Stimulated activated CD8-positive, alpha-beta memory T cell treated with anti-CD3 and anti-CD28 coated beads, Interleukin-12 subunit alpha, Interleukin-12 subunit beta, amount 100 ng/mL, for 4 hours (primary cell): ENCODE results near the gene ENKUR.
A peak's percentile ranks its signal among the peaks of the same experiment; 100 is the strongest.
"Not testable (repeated sequence)": the region's sequence is repeated elsewhere in the genome, so short reads cannot be mapped to it uniquely, and the experiment has no call there.

Experiments
- DNase-seq: peaks from one replicate; pipeline ENCODE4 v3.0.0-alpha.2; 2020; ENCODE audit warnings: low read depth

Gene ENKUR

DNA sequence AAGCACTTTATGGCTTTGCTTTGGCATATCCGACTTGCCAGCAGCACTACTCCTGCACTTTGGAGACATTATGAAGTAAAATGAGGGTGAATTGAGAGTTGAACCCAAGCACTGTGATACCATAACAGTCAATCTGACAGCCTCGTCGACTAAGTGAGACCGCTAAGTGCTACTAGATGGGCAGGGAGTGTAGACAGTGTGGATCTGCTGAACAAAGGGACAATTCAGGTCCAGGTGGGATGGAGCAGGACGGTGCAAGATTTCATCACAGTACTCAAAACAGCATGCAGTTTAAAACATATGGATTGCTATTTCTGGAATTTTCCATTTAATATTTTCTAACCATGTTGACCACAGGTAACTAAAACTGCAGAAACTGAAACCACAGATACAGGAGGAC lies 42.8 kb downstream of the ENKUR start:
- no peak for DNase-seq

DNA sequence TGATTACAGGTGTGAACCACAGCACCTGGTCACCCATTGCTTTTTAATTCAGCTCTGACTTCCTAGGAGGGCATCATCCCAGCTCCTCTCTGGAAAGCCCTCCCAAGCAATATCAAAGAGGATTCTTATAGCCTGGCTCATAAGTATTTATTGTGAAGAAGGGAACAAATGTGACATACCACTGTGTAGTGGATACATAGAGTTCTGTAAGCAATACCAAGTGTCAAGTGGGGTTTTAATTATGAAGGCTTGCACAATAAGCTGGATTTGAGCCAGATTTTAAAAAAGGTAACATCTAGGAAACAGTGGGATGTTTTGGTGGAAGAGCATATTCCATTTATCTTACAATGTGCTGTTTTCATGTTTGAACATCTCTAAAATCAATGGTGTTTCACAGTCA lies 44.6 kb downstream of the ENKUR start:
- no peak for DNase-seq

DNA sequence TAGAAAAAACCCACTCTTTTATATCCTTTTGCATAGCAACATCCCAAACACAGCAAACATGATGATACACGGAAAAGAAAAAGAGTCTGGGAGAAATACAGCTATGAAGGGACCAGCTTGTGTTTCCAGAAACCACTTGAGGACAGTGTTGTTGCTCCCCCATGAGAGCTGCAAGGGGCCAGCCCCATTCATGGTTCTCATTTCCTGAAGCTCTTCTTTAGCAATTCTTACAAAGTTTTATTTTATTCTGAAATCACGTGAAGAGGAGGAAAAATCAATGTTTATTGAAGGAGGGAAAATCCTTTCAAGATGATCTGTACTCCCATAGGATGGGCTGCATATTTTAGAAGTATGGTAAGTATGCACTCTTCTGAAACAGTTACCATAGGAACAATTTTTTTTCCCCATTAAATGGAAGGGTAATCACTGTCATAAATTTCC lies 46.1 kb downstream of the ENKUR start:
- DNase-seq, result no peak

DNA sequence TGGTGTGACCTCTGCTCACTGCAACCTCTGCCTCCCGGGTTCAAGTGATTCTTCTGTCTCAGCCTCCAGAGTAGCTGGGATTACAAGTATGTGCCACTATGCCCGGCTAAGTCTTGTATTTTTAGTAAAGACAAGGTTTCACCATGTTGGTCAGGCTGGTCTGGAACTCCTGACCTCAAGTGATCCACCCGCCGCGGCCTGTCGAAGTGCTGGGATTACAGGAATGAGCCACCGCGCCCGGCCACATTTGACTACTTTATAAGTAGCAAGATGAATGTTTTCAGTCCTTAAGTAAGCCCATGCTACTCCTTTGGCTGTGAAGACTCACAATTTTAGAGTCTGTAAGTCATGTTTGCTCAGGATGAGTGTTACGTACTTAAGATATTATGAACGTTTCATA lies 47.0 kb downstream of the ENKUR start:
- DNase-seq, result not testable (repeated sequence)

DNA sequence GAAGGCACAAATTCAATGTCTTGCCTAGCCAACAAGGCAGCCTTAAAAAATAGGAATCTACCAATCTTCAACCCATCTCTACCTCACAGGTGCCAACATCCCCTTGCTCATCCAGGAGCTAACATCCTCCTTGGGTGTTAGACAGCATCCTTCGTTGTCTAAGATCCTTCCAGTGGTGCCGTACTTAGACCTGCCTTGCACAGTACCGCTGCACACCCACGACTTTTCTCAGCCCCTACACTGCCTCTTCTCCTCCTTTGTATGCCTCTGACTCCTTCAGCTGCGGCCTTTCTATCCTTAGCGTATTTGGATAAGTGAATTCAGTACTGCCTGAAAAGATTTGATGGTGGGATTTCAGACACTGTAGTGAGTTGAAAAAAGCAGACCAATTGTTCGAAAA lies 47.6 kb downstream of the ENKUR start:
- no peak for DNase-seq

DNA sequence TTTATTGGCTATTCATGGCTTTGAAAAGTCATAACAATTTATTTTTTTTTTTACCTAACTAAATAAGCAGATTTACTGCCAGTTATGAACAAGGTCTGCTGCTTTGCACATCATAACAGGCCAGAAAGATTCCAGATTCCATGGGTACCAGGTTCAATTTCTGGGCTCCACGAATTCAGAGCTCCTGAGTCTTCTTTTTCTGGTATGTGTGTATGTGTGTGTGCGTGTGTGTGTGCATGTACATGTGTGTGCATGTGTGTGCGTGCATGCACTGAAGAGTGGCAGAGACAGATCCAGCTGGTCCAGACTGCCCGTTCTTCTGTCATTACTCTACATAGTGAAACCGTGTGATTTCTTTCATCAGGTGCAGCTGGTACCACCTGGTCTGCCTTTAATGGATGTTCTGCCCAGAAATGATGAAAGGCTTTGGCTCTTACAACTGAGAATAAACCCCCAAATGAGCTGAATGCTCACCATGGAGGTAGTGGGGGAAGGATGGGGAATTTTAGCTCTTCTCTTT lies 48.9 kb downstream of the ENKUR start:
- DNase-seq, result no peak

DNA sequence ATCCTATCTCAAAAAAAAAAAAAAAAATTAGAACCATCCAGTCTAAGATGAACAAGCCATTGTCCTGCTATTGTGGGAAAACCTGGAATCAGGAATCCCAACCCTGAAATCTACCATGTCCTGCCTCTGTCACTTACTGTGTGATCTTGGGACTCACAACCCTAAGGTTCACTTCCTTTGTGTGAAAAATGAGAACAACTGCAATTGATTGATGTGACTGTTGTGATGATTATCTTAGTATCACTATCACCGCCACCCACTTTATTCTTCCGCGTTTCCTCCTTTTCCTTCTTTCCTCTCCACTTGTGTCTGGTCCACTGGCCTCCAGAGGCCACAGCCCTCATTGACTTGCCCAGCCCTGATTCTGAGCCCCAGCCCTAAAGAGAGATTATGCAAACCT lies 50.9 kb downstream of the ENKUR start:
- DNase-seq, result no peak

DNA sequence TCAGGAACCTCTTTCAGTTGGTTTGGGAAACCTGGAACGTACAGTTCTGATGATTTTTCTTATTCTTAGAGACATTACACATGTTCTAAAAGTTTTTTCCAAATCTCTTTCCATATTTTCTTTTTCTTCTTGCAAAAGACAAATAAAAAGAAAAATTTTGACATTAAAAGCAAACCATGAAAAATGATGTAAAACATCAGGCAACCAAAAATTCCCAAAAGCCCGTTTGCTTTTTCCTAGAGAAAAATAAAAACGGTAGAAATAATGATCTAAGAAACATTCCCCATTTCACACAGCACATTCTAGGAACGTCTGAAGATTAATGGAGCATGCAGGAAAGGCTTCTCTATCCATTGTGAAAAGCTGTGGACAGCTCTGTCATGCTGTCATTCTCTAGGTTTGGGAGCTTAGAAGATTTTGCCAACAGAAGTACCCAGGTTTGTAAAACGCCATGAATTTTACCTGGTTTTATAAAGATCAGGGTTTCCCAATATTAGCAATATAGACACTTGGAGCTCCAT lies 52.4 kb downstream of the ENKUR start:
- no peak for DNase-seq

DNA sequence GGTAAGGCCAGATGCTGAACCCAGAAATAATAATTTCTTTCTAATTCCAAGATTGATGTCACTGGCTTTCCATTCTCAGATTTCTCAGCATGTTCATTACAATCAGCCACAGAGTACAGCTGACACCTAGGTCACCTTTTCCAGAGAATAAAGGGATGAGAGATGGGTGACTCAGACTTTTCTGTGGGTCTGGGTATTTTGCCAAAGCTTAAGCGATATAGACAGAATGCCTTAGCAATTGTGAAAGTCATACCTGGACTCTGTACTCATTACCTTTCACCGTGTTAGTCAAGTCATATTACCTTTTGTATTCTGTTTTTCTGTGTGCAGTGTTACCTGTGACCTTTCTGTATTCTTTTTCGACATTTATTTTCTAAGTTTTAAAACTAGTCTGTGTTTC lies 53.0 kb downstream of the ENKUR start:
- DNase-seq, result no peak

DNA sequence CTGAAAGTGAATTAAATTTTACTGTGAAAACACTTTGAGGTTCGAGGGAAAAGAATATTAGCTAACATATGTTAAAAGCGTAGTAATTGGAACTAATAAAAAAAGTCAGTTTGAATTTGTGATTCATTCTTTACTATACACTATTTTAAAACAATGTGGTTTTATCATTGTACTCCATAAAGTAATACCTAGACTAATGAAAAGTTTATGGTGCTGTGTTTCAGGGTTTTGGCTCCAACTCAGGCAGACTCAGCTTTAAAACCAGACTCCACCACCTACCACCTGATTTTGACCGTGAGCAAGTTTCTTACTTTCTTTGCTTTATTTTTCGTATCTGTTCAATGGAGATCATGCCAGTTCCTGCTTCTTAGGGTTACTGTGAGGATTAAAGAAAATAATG lies 54.4 kb downstream of the ENKUR start:
- DNase-seq, result no peak

DNA sequence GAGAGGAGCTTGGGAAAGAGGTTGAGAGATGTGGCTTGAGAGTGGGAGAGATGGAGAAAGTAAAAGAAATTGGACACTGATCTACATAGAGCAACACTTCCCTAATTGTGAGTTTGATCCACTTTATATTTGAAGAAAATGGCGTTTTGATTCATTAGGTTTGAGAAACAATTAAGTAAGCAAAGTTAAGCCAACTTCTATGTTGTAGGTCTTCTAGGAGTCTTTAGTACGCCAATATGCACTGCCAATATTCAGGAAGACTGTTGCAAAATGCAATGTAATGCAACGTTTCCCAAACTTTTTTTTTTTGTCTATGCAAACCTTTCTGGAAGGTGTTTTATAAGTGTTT lies 56.6 kb downstream of the ENKUR start:
- no peak for DNase-seq

DNA sequence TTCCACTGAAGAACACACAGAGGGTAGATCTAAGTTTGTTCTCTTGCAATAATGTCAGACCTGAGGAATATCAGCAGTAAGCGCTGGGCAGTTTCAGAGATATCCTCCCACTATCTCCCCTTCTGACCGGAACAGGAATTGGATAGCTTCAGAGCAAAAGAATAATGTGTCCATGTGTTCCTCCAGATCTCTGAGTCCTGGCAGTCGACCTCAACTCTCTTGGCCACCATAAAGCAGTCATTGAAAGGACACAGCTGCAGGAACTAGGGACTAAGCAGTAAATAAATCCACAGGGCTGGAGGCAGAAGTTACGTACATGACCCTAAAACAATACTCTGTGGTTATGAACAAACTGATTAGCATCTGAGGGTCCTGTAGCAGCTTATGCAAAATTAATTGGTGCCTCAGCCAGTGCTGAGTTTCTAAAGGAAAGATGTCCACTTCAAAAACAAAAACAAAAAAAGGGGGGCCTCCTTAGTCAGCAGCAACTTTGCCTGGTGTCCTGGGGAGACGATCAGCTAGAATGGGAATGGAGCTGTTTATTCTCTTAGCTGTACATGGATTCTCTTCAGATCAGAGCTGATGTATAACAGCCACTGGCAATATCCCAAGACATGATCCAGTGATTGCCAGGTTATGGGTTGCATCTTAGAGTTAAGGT lies 57.1 kb downstream of the ENKUR start:
- no peak for DNase-seq

DNA sequence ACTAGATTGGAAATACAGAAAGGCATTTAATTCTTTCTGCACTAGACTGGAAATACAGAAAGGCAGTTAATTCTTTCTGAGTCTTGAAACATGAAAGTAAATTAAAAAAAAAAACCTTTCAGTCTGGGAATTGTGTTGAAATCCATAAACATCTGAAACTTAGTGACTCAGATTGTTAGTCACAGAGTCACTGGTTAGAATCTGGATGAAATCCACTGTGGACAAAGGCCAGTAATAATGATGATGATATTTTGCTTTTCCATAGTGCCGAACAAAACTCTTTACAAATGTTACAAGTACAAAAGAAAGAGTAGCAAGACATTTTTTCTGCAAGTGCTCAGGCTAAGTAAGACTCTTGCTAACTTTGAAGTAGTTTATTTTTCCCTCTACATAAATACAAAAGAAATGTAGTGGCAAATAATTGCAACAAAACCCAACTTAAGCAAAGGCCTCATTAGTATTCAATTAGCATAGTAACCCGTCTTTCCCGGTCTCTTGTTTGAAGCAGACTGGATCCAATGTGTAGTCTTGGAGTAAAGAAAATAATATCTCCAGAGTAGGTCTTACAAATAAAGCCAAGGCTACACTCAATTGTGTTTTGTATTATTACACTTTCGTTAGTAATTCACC lies 57.8 kb downstream of the ENKUR start:
- no peak for DNase-seq

DNA sequence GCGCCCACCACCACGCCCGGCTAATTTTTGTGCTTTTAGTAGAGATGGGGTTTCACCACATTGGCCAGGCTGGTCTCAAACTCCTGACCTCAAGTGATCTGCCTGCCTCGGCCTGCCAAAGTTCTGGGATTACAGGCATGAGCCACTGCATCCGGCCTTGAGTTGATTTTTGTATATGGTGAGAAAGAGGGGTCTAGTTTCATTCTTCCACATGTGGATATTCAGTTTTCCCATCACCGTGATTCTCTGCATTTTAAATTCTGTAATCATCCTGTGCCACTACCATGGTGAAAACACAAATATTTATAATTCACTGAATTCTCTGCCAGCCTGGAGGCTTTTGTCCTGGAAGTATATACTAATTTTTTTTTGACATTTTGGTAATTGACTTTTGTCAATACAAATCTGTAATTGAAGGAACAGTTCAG lies 58.3 kb downstream of the ENKUR start:
- DNase-seq, result not testable (repeated sequence)

DNA sequence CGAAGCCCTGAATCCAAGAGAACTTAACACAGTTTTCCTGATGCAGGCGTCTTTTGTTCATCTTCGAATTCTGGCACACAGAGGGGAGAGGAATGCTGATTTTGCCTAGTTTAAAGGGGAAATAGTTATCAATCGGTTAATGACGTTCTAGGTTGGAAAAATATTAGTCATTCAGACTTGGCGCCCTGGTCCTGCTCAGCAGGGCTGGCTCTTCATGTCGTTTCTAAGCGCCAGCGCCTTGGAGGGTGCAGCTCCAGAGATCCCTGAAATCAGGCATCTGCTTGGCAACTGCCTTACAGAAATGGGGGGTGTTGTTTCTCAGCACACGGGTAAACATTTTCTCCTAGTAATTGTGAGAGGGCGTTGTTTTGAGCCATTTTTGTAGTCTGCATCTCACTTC lies 62.3 kb downstream of the ENKUR start:
- no peak for DNase-seq

DNA sequence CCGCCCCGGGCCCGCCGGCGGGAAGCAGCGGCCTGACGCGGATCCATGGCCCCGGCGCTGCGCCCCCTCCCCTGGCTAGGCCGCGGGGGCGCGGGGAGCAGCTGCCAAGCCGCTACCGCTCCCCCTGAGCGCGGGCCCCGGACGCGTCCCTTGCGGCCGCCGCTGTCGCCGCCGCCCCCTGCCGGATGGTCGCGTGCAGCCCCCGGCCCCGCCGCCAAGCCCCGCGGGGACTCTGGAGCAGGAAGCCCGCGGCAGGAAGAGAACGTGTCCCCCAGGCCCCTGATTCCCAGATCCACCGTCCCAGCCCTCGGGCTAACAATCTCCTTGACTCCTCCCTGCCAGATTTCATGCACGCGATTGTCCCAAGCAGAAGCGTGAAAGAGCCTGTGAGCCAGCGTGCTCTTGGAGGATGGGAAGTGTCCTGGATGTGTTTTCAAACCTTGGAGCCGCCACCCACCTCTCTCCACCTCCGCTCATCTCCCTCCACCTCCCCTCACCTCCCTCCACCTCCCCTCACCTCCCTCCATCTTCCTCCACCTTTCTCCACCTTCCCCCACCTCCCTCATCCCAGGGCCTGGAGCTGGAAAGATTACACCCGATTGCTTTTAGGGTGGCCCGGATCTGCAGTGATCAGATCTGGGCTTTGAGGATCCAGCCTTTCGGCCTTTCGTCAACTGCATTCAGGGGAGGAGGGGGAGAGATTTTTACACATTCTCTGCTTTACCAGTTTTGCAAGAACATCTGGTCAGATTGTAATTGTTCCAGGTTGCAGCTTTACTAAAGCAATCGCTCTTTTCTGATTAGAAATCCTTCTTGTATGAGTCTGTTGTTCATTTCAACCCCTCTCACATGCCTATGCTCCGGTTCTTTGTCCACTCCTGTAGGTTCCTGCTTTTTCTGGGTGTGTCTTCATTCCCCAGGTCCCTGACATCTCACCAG lies 63.0 kb downstream of the ENKUR start:
- DNase-seq, result peak; percentile 44

DNA sequence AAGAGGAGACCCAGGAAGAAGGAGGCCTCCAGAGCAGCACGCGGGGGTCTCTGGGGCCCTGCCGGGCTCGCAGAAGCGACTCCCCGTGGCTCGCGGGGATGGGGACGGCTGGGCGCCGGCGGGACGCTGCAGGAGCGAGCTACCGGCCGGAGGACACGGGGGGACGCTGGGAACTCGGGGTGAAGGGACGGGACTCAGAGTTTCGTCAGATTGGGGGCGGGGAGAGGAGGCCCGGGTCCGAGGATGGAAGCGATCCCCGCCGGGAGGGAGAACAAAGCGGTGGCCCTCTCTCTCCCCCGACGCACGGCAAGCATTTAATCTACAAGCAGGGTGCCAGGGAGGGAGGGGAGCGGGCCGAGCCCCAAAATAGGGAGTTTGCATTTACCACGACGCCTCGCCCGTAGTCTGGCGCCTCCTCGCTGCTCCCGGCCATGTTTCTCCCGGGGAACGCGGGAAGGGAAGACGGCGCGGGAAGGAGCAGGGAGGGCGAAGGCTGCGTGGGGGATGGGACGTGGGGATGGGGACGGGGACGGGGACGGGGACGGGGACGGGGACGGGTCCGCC lies 63.7 kb downstream of the ENKUR start, which contains the start of gene PRTFDC1:
PRTFDC1 (minus strand) TSS at position 464 of the 564 bp plus-strand sequence; CDS start at position 433, 31 bp downstream.
- DNase-seq, result no peak

DNA sequence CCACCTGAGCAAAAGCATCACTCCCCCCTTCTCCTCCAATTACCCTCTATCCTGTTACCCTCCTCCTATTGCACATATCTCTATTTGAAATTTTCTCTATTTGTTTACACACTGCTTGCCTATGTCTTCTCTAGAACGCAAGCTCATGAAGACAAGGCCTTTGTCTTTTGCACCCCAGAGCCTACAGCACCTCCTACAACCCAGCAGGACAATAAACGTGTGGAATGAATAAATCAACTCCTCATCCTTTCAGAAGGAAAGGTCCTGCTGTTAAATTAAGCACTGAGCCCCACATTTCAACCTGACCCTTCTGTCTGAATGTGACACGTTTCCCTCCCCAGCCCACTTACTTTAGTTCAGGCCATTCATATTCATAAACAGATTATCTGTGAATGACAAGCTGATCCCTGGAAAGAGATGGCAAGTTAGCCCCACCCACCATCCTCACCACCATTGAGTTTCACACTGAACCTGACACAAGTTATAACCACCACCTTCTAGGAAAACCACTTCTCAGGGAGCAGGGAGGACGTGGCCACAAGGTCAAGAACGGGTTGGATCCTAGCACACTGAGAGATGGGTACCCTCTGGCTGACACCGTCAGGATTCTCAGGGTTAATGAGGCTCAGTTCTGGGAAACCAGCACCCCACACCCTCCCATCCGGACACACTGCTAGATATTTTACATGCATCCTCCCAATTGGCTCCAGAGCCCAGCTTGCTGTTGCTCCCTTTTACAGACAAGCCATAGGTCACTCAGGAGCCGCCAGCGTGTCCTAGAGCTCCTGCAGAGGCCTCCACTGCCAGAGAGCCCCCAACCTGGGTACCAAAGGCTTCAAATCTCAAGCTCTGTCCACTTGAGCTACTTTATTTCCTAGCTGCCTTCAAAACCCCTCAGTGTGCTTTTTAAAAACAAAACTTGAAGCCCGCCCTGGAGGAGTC lies 64.5 kb downstream of the ENKUR start:
- no peak for DNase-seq

DNA sequence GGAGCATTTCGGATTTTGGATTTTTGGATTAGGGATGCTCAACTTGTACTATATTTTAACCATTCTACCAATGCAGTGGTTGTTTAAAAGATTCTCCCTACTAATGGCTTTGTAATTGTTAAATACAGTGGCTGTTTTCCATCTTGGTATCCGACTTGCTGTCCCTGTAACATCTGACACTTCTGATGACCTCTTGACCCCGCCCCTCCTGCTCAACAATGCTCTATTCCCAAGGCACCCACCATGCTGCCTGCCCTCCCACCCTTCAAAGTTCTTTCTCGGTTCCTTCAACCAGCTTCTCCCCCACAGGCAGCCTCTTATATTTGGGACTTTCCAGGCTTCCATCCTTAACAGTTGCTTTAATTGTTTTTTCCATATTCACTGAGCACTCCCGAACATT lies 65.5 kb downstream of the ENKUR start:
- DNase-seq, result no peak

DNA sequence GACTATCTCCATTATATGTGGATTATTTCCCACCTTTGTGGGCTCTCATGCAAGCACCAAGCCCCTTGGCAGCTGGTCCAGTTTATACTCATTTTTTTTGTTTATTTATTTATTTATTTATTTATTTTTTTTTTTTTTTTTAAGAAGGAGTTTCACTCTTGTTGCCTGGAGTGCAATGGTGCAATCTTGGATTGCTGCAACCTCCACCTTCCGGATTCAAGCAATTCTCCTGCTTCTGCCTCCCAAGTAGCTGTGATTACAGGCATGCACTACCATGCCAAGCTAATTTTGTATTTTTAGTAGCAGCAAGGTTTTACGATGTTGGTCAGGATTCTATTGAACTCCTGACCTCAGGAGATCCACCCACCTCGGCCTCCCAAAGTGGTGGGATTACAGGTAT lies 66.3 kb downstream of the ENKUR start:
- no peak for DNase-seq
